ENCODE measurements around the gene FCGR3B. TPM values are rescaled to one million over a fixed set of nuclear protein-coding genes. Genes with fewer than 3 reads are reported as not detected.
"Not testable (repeated sequence)": the region's sequence is repeated elsewhere in the genome, so short reads cannot be mapped to it uniquely, and the experiment has no call there.

FCGR3B gene
- polyA plus RNA-seq, 3 donors = 0.36 to 28.2 (median 18.3) TPM

DNA sequence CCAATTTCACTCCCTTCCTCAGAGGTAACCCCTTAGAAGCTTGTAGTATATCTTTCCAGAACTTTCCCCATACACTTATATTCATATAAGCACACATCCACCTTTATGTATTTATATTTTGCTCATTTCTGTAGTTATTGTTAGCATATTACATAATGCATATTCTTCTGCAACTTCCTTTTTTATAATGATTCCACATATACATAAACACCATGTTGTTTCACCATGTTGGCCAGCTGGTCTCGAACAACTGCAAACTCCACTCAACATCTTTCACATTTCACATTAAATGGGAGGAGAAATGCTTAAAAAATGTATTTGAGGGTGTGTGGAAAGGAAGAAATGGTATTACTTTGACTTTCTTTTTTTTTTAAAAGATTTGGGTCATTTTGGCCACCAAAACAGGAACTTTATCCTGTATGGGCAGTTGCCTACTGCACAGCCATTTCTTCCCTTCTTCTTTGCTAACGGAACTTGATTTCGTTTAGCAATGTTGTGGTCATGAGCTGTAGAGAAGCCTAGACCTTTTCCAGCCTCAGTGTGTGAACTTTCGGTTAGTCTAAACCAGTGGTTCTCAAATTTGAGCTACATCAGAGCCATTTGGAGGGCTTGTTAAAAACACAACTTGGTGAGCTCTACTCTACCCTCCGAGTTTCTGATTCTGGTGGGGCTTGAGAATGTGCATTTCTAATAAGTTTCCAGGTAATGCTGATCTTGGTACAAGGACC, 12.7 kb upstream of the FCGR3B start:
- H3K27ac ChIP-seq (ENCODE audit: low read depth, low read length) = not testable (repeated sequence)
- 55 to 75% (median 60%) methylated on average over 3 to 5 of the region's 5 CpGs for WGBS, 3 donors

DNA sequence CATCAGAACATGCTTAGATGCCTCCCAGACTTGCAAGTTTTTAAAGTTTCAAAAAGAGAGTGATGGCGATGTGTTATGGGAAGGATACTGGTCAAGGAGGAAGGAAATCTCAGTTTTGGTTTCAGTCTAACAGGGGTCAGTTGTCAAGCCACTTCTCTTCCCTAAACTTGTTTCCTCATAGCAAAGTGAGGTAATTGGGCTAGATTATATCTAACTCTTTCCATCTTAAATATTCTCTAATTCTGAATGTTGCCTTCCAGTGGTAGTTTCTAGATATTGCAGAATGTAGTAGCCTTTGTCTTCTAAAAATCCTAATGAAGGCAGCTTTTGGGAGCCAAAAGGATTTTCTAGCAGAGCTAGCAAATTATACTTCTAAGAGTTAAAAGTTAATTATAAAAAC, 11.7 kb upstream of the FCGR3B start:
- whole genome bisulfite sequencing, 3 donors = 71 to 83% methylated on average over 1 of the region's 1 CpG; no CpG with 5 or more reads in 1 of the 3 donors
- H3K27ac ChIP-seq (ENCODE audit: low read depth, low read length) = not testable (repeated sequence)

DNA sequence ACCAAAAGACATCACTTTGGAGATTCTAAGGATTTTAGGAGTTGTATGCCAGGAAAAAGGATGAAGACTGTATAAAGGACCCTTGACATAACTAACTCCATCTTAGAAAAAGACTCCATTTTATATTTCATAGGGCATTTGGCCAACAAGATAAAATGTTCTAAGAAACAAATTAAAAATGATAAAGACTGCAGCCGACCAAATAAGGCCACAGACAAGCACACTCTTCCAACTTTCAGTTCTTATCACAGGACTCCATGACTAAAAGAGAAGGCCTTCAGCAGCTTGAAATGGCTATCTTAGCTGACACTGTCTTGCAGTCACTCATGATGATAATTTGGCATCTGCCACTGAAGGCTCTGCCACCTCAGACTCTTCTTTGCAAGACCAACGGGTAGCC, 8.2 kb upstream of the FCGR3B start:
- not testable (repeated sequence) for H3K27ac ChIP-seq (ENCODE audit: low read depth, low read length)
- WGBS, 3 donors = 72 to 83% (median 72%) methylated on average over 2 of the region's 2 CpGs

DNA sequence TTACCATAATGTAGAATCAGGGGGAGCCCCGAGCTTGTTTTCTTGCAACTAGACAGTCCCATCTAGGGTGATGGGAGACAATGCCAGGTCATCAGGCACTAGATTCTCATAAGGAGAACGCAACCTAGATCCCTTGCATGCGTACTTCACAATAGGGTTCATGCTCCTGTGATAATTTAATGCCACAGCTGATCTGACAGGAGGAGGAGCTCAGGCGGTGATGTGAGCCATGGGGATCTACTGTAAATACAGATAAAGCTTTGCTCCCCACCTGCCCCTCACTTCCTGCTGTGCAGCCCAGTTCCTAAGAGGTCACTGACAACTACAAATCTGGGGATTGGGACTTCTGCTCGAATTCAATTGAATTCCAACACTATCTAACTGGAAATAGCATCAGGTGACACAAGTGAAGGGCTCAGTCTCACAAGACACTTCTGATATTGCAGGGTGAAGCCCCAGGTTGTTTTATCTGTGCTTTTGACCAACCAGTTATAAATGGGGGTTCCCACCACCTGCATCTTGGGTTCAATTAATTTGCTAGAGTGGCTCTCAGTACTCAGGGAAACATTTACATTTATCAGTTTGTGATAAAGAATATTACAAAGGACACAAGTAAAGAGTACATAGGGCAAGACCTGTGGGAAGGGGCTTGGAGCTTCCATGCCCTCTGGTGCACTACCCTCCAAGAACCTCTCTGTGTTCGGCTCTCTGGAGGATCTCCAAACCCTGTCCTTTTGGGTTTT, 7.4 kb upstream of the FCGR3B start:
- WGBS, 3 donors = 66 to 89% (median 71%) methylated on average over 4 to 6 of the region's 6 CpGs
- H3K27ac ChIP-seq (ENCODE audit: low read depth, low read length) = not testable (repeated sequence)

DNA sequence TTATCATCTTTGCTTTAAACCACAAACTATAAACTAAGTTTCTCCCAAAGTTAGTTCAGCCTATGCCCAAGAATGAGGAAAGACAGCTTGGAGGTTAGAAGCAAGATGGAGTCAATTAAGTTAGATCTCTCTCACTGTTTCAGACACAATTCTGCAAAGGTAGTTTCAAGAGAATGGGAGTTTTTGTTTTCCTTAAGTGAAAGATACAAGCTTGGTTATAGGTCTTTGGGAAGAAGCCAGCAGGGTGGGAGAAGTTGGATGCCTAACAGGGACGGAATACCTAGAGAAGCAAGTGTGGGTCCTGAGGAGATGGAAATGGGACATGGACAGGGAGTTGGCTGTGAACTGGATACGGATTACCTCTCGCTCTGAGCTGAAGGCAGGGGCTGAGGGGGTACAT, 6.0 kb upstream of the FCGR3B start:
- not testable (repeated sequence) for H3K27ac ChIP-seq (ENCODE audit: low read depth, low read length)
- WGBS, 3 donors = 86 to 97% (median 90%) methylated on average over 3 of the region's 3 CpGs

DNA sequence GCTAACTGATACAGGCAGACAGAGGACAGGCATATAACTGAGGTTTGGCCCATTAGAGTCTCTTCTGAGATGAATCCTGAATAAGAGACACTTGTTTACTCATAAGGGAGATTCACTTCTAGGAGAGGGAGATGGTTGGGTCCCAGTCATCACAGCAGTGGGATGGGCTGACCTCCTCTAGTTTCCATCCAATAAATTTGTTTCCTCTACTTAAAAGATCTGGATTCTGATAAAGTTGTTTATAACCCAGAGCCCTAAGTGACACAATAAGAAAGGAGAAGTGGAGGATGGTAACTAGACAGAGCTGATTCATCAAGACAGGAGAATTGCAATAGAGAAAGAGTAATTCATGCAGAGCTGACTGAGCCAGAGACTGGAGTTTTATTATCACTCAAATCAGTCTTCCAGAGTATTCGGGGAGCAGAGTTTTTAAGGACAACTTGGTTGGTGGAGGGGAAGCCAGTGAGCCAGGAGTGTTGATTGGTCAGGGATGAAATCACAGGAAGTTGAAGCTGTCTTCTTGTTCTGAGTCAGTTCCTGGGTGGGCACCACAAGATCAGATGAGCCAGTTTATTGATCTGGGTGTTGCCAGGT, 5.3 kb upstream of the FCGR3B start:
- H3K27ac ChIP-seq (ENCODE audit: low read depth, low read length) = not testable (repeated sequence)
- WGBS, 3 donors = 20 to 100% (median 33%) methylated on average over 1 of the region's 1 CpG

DNA sequence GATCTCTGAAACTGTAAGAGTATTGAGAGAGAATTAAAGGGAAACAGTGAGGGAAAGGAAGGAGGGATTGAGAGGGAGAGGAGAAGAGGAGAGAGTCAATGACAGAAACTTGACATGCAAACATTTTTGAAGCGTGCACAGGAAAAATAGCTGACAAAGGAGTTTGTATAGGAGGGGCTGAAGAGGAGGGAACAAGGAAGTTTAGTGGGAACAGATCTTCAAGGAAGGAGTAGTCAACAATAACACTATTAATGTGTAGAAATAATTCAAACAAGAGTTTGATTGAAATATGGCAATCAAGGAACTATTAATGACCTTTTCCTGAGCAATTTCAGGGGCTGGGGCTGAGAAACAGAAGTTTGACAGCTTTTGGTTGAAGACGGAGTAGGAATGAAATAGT, 4.0 kb upstream of the FCGR3B start:
- not testable (repeated sequence) for H3K27ac ChIP-seq (ENCODE audit: low read depth, low read length)
- 83 to 88% methylated on average over 1 of the region's 2 CpGs; no CpG with 5 or more reads in 1 of the 3 donors for WGBS, 3 donors

DNA sequence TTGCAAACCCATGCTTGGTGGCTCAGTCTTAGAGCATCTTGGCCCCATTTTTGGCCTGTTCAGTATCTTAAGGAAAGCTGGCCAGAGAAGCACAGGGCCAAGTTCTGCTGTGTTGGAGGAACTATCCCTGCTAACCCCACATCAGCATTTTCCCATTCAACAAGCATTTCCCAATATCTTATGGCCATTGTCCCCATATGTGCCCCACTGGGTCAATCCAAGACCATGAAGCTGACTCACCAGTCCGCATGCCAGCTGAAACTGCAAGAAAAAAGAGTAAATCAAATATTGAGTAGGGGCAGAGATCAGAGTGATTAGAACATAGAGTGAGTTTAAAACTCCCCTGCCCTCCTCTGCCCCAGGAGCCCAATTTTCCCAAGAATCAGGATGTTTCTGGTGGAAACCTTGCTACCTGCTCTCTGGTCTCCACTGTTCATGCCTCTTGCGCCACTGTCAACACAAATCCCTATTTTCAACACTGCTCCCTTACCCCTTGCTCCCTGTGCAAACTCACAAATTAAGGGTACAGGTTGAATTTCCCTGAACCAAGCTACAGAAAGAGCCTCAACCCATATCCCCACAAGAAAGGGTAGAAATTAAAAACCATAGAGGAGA, 741 bp downstream of the FCGR3B start:
- not testable (repeated sequence) for H3K27ac ChIP-seq (ENCODE audit: low read depth, low read length)
- WGBS, 3 donors = 85 to 87% (median 86%) methylated on average over 1 of the region's 2 CpGs

DNA sequence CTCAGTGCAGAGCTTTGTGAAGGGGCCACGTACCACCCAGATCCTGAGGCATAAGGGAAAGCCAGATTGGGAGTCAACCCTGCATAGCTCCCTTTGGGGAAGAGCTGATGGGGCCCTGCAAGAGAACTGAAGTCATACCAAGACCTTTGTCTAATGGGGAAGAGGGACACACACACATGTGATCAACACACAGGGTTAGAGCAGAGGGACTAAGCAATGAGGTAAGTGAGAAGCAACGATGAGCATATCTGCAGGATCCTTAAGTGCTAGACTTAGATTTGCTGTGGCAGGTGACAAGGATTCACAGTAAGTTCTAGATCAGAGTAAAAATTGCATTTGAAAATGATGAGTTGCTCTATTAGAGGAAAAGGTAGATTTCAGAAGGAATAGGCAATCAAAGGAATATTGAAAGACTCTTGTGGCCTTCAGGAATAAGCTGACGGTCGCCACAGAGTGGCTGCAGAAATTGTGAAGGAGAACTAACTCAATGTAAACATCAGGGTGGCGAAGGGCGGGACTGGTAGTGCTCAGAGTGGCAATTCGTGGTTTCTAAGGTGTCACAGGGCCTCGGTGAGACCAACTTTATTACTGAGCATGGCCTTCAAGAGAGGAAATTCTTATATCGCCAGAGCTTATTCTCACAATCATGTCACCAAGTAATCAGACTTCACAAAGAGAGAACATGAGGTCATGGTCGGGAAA, 4.4 kb downstream of the FCGR3B start:
- H3K27ac ChIP-seq (ENCODE audit: low read depth, low read length) = not testable (repeated sequence)
- 59 to 80% (median 72%) methylated on average over 8 to 9 of the region's 10 CpGs for WGBS, 3 donors

DNA sequence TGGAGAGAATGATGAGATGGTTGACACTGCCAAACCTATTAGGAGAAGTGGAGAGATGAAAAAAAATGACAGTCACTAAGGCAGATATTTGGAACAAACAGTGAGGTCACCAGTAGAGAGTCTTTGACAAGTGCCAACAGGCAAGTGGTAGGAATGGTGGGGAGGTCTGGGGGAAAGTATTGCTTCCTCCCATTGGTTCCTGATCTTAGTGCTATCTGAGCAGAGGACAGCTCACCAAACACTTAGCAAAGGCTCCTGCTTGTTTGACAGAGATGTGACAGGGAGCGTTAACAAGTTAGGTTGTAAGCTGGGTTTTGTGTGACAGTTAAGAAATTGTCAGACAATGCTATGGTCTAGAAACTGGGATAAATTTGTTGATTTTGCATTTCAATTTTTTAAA, 6.4 kb downstream of the FCGR3B start:
- 71 to 91% (median 87%) methylated on average over 1 of the region's 1 CpG for WGBS, 3 donors
- not testable (repeated sequence) for H3K27ac ChIP-seq (ENCODE audit: low read depth, low read length)

DNA sequence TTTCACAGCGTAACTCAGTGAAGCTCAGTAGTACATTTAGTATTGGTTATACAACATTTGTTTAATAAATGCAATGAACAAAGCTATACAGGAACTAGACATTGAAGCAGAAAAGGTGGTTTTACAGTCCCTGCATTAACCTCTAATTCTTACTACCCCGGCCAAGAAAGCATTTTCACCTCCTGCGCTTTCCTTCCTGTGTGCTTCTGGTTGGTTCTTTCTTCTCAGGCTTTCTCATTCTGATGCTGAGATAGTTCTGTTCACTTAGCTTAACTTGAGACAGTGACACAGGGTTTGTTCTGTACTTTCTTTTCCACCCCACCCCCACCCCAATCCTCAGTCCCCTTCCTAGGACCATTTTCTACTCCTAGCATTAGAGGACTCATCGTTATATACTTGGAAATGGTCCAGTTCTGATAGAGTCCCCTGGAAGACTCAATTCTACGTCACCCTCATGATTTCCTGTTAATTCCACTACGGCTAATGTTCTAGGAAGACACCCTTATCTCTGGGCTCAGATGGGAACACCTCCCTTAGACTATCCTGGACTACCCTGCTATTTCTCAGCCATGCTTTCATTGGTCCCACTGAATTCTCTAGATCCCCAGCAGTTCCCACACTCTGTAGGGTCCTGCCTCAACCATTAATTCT, 7.5 kb downstream of the FCGR3B start:
- 35 to 54% (median 41%) methylated on average over 5 of the region's 6 CpGs for WGBS, 3 donors

DNA sequence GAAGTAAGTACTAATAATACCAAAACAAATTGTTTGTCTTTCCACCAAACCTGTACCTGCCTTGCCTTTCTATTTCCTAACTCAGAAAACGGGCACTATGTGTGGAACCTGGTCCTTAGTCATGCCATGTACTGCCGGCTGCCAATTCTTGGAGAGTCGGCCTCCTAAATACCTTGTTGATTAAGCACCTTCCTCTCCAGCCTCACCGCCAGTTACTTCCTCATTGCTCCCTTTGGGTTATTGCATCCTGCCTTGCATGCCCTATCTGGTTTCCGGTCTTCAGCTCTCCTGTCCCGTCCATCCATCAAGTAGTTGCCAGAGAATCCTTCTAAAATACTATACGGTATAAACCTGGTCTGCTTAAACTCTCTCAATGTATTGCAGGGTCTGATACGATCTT, 8.9 kb downstream of the FCGR3B start:
- H3K27ac ChIP-seq (ENCODE audit: low read depth, low read length) = not testable (repeated sequence)
- WGBS, 3 donors = 29 to 62% (median 37%) methylated on average over 8 of the region's 8 CpGs

More for the DNA sequence above, 7.5 kb downstream of the FCGR3B start:
- H3K27ac ChIP-seq (ENCODE audit: low read depth, low read length) = not testable (repeated sequence)

DNA sequence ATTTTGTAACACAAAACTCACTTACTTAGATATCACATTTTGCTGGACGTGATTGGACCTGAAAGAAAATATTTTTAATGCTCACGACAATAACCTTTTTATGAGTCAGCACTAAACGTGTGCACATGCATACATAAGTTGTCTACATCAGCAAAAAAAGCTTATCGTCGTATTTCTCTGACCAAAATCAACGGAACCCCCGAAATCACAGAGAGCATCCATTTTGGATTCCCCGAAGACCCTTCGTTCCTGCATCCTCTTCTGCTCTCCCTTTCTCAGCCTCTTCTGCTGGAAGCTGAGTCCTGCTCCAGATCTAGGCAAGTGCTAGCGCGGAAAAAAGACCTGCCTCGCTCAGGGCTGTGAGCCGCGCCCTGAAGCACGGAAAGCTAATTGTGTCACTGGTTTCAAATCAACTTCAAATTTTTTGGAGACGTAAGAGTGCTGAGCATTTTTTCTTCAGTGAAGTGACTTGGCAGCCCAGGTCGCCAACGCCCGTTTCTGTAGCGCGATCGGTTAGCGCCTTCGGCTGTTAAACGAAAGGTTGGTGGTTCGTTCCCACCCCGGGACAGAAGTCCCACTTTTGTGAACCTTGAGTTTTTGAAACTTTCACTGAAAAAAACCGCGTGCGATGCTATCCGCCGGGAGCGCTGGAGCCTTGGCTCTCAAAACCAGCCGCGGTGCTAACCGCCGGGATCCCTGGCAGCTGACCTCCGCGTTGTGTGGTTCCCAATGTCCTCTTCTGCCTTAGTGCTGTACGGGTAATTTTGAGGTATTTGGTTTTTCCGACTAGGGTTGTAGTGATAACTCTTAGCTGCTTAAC, 9.6 kb downstream of the FCGR3B start:
- WGBS, 3 donors = 1 to 4% (median 1%) methylated on average over 41 of the region's 41 CpGs
- H3K27ac ChIP-seq (ENCODE audit: low read depth, low read length) = not testable (repeated sequence)

DNA sequence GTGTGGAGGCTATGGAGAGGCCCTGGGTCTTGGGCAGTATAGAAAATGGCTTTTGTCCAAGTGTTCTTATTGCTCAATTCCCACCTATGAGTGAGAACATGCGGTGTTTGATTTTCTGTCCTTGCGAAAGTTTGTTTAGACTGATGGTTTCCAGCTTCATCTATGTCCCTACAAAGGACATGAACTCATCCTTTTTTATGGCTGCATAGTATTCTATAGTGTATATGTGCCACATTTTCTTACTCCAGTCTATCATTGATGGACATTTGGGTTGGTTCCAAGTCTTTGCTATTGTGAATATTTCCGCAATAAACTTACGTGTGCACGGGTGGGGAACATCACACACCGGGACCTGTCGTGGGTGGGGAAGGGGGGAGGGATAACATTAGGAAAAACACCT, 10.6 kb downstream of the FCGR3B start:
- WGBS, 3 donors = 84 to 87% (median 86%) methylated on average over 7 of the region's 7 CpGs

DNA sequence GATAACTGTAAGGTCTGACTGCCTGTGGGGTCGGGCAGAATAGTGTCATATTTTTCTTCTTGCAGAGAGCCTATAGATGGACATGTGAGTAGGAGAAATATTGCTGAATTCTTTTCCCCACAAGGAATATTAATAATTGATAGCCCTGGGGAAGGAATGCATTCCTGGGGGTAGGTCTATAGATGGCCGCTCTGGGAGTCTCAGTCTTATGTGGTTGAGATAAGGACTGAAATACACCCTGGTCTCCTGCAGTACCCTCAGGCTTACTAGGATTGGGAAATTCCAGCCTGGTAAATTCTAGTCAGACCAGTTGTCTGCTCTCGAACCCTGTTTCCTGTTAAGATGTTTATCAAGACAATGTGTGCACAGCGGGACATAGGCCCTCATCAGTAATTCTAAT, 12.5 kb downstream of the FCGR3B start:
- H3K27ac ChIP-seq (ENCODE audit: low read depth, low read length) = not testable (repeated sequence)
- 88 to 96% (median 89%) methylated on average over 3 to 4 of the region's 4 CpGs for WGBS, 3 donors

More for the DNA sequence above, 10.6 kb downstream of the FCGR3B start:
- not testable (repeated sequence) for H3K27ac ChIP-seq (ENCODE audit: low read depth, low read length)

DNA sequence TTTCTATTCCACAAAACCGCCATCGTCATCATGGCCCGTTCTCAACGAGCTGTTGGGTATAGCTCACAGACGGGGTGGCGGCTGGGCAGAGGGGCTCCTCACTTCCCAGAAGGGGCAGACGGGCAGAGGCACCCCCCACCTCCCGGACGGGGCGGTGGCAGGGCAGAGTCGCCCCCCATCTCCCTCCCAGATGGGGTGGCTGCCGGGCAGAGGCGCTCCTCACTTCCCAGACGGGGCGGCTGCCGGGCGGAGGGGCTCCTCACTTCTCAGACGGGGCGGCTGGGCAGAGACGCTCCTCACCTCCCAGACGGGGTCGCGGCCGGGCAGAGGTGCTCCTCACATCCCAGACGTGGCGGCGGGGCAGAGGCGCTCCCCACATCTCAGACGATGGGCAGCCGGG, 14.6 kb downstream of the FCGR3B start:
- 88 to 93% (median 91%) methylated on average over 22 to 30 of the region's 30 CpGs for WGBS, 3 donors
- H3K27ac ChIP-seq (ENCODE audit: low read depth, low read length) = not testable (repeated sequence)

DNA sequence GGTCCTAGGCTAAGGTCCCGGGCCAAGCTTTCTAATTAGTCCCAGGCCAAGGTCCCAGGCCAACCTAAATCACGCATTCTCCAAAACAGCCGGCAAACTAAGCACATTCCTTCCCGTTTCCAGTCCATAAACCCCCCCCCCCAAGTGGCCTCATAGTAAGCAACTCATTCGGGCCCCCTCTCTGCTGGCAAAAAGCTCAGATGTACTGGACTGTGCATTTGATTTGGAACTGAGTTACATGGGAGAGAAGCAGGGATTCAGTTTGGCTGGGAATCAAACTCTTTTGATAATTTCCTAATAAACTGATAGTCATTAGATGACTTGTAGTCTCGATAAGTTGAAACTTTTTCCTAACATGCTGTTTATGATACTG, 17.8 kb downstream of the FCGR3B start:
- H3K27ac ChIP-seq (ENCODE audit: low read depth, low read length) = not testable (repeated sequence)
- 24 to 31% (median 29%) methylated on average over 4 of the region's 6 CpGs for WGBS, 3 donors

Data from adipose tissue (tissue), 3 donors.